SJCRH30 (cell line): ENCODE data around the gene COPZ1. TPM values are rescaled to one million over a fixed set of nuclear protein-coding genes. Genes with fewer than 3 reads are reported as not detected.

Experiments
- DNase-seq, 2 experiments: peaks; one replicate each; pipeline ENCODE4 v3.0.0-alpha.2; 2015 to 2020
- H3K27ac ChIP-seq: fragments of 250-450 bp; sonication (Bioruptor Pico); 2 replicates; pipeline ENCODE4 v1.5.1; 2020; ENCODE audit warnings: mild to moderate bottlenecking, moderate library complexity
- H3K27me3 ChIP-seq: fragments of 250-450 bp; sonication (Bioruptor Pico); 2 replicates; pipeline ENCODE4 v1.5.1; 2020; ENCODE audit warnings: mild to moderate bottlenecking, moderate library complexity
- H3K36me3 ChIP-seq: fragments of 250-450 bp; sonication (Bioruptor Pico); 2 replicates; pipeline ENCODE4 v1.5.1; 2020; ENCODE audit warnings: mild to moderate bottlenecking, moderate library complexity
- H3K4me1 ChIP-seq: fragments of 250-450 bp; sonication (Bioruptor Pico); 2 replicates; pipeline ENCODE4 v1.5.1; 2020; ENCODE audit warnings: mild to moderate bottlenecking, moderate library complexity
- H3K4me3 ChIP-seq: fragments of 250-450 bp; sonication (Bioruptor Pico); 2 replicates; pipeline ENCODE4 v1.5.1; 2020; ENCODE audit warnings: mild to moderate bottlenecking, moderate library complexity
- H3K9me3 ChIP-seq: fragments of 250-450 bp; sonication (Bioruptor Pico); replicated peaks from 2 replicates; pipeline ENCODE4 v1.5.1; 2020; ENCODE audit warnings: mild to moderate bottlenecking, moderate library complexity
- total RNA-seq: library from RNA; depleted of rRNA; stranded (reverse); fragments of >200 nt; shearing (Covaris generic); gene quantifications from 2 replicates; pipeline ENCODE4 v1.2.3, GENCODE V29; 2014

Gene COPZ1
- total RNA-seq, 1 experiment from 2014 or later = 117 TPM

DNA sequence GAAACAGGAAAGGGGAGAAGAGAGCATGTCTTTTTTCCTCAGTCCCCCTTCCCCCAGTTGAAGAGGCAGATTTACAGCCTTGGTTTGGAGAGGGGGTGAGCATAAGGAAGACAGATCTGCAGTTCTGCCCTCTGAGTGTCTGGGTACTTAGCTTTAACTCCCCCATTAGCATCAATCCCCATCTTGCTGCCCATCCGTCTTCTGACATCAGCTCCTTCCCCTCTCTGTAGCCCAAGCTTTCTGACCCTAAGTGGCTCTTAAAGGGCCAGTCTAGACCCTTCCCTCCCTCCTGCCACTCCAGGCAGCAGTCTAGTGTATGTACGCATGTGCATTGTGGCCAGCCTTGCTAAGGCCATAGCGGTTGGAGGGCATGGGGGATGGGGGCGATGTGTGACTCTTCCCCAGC is 32.0 kb downstream of the COPZ1 start:
- Histone ChIP-seq H3K27me3 (no peaks in the 10 kb centered on the region), H3K9me3 (no peaks in the 10 kb centered on the region), H3K4me1 (peaks cover 40% of the 10 kb centered on the region), H3K4me3 (no peak overlapping the region), H3K27ac (no peak overlapping the region), H3K36me3 (no peaks in the 10 kb centered on the region)
- DNase-seq = no peak

- H3K36me3 ChIP-seq = no peaks in the 10 kb centered on the region
- no peaks in the 10 kb centered on the region for H3K9me3 ChIP-seq
- DNase-seq = no peak
- H3K27ac ChIP-seq = no peak overlapping the region; the same call in 1 of the 2 replicates
- no peaks in the 10 kb centered on the region for H3K27me3 ChIP-seq
- peak overlapping the region; percentile 66; the same call in 1 of the 2 replicates for H3K4me3 ChIP-seq
- peaks cover 40% of the 10 kb centered on the region for H3K4me1 ChIP-seq
Measured at GRCh38 chr12:54357506-54358190, 32.7 kb downstream of the COPZ1 start.

GRCh38 chr12:54358191-54358944 is 33.4 kb downstream of the COPZ1 start:
- Histone ChIP-seq H3K27me3 (no peaks in the 10 kb centered on the region), H3K9me3 (no peaks in the 10 kb centered on the region), H3K27ac (peak overlapping the region; percentile 90), H3K4me1 (peaks cover 37% of the 10 kb centered on the region), H3K4me3 (peak overlapping the region; percentile 66), H3K36me3 (no peaks in the 10 kb centered on the region)
- peak in 1 of 2 experiments; percentile 38 for DNase-seq

- peak; percentile 98 to 99 for DNase-seq
- Histone ChIP-seq H3K27me3 (no peaks in the 10 kb centered on the region), H3K9me3 (no peaks in the 10 kb centered on the region), H3K4me3 (peak overlapping the region; percentile 66), H3K36me3 (no peaks in the 10 kb centered on the region), H3K4me1 (peaks cover 37% of the 10 kb centered on the region), H3K27ac (peak overlapping the region; percentile 90)
Measured at GRCh38 chr12:54358945-54359761, 34.2 kb downstream of the COPZ1 start.

- H3K36me3 ChIP-seq = no peaks in the 10 kb centered on the region
- H3K9me3 ChIP-seq = no peaks in the 10 kb centered on the region
- peaks cover 34% of the 10 kb centered on the region for H3K4me1 ChIP-seq
- peak overlapping the region; percentile 90 for H3K27ac ChIP-seq
- no peaks in the 10 kb centered on the region for H3K27me3 ChIP-seq
- no peak for DNase-seq
- H3K4me3 ChIP-seq = peak overlapping the region; percentile 66
Measured at GRCh38 chr12:54359762-54360351, 34.9 kb downstream of the COPZ1 start.

DNA sequence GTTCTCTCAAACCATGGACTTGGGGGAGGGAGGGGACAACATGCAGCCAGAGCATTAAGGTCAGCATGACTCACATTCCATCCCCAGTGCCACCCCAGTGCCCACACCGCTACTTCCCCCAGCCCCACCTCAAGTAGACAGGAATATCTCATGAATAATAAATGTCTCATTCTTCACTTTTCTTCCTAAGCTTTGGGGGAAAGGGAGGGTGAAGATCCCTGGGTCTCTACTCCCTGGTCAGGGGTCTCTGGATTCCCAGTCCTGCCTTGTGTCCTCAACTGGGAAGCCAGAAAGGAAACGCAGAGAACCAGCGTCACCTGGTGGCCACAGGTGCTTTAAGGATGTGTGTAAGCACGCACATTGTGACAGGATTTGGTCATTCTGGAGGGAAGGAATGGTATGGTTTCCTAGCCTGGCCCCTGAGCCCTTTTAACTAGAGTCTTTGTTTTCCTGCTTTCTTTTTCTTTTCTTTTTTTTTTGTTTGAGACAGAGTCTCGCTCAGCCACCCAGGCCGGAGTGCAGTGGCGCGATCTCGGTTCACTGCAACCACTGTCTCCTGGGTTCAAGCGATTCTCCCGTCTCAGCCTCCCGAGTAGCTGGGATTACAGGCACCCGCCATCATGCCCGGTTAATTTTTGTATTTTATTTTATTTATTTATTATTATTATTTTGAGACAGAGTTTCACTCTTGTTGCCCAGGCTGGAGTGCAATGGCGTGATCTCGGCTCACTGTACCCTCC is 36.0 kb downstream of the COPZ1 start:
- Histone ChIP-seq H3K27ac (no peak overlapping the region; the same call in 1 of the 2 replicates), H3K36me3 (no peaks in the 10 kb centered on the region), H3K9me3 (no peaks in the 10 kb centered on the region), H3K4me3 (no peak overlapping the region), H3K27me3 (no peaks in the 10 kb centered on the region), H3K4me1 (peaks cover 23% of the 10 kb centered on the region)
- peak; percentile 84 to 91 for DNase-seq

- no peak for DNase-seq
- Histone ChIP-seq H3K4me3 (no peak overlapping the region), H3K9me3 (no peaks in the 10 kb centered on the region), H3K27me3 (no peaks in the 10 kb centered on the region), H3K36me3 (no peaks in the 10 kb centered on the region), H3K4me1 (peaks cover 14% of the 10 kb centered on the region), H3K27ac (no peak overlapping the region)
Measured at GRCh38 chr12:54363047-54363446, 38.1 kb downstream of the COPZ1 start.

DNA sequence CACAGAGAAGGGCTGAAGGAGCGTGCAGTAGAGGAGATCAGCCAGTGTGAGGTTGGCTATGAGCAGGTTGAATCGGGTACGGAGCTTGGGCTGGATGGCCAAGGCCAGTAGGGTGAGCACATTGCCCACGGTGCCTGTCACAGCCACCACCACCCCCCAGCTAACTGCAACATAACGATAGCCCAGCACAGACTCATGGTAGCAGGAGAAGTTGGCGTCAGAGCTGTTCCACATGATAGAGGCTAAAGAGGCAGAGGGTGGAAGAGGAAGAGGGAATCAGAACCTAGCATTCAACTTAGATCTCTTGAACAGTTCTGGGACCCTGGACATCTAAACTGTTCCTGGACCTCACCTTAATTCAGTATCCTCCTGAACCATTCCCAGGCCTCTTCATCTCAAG is 38.7 kb downstream of the COPZ1 start:
- no peaks in the 10 kb centered on the region for H3K9me3 ChIP-seq
- H3K4me1 ChIP-seq = peaks cover 19% of the 10 kb centered on the region
- no peaks in the 10 kb centered on the region for H3K27me3 ChIP-seq
- no peak overlapping the region for H3K4me3 ChIP-seq
- no peak for DNase-seq
- H3K27ac ChIP-seq = no peak overlapping the region
- H3K36me3 ChIP-seq = no peaks in the 10 kb centered on the region

GRCh38 chr12:54364413-54364812 is 39.5 kb downstream of the COPZ1 start, which contains the start of gene GPR84:
TSS of gene GPR84 (minus strand) at chr12:54364486. CDS start at chr12:54363851, 635 bp downstream.
- no peak for DNase-seq
- H3K27me3 ChIP-seq = no peaks in the 10 kb centered on the region
- no peaks in the 10 kb centered on the region for H3K9me3 ChIP-seq
- no peak within 1 kb of the TSS for H3K4me3 ChIP-seq
- H3K36me3 ChIP-seq = no peaks in the 10 kb centered on the region
- H3K4me1 ChIP-seq = peaks cover 19% of the 10 kb centered on the region
- no peak within 1 kb of the TSS for H3K27ac ChIP-seq

- Histone ChIP-seq H3K9me3 (no peaks in the 10 kb centered on the region), H3K36me3 (no peaks in the 10 kb centered on the region), H3K4me3 (peak overlapping the region; percentile 20; the same call in 1 of the 2 replicates), H3K27ac (peak overlapping the region; percentile 50), H3K27me3 (no peaks in the 10 kb centered on the region), H3K4me1 (peaks cover 27% of the 10 kb centered on the region)
- no peak for DNase-seq
Measured at GRCh38 chr12:54368025-54368708, 43.2 kb downstream of the COPZ1 start.

GRCh38 chr12:54368709-54369596 is 44.0 kb downstream of the COPZ1 start:
- no peaks in the 10 kb centered on the region for H3K27me3 ChIP-seq
- DNase-seq = peak; percentile 87 to 93
- no peaks in the 10 kb centered on the region for H3K9me3 ChIP-seq
- H3K36me3 ChIP-seq = no peaks in the 10 kb centered on the region
- peaks cover 33% of the 10 kb centered on the region for H3K4me1 ChIP-seq
- H3K27ac ChIP-seq = peak overlapping the region; percentile 50
- peak overlapping the region; percentile 20; the same call in 1 of the 2 replicates for H3K4me3 ChIP-seq

GRCh38 chr12:54369597-54370131 is 44.7 kb downstream of the COPZ1 start:
- Histone ChIP-seq H3K27me3 (no peaks in the 10 kb centered on the region), H3K27ac (no peak overlapping the region), H3K36me3 (no peaks in the 10 kb centered on the region), H3K9me3 (no peaks in the 10 kb centered on the region), H3K4me3 (no peak overlapping the region), H3K4me1 (peaks cover 40% of the 10 kb centered on the region)
- no peak for DNase-seq
